G401 (cell line): Measurements from ENCODE around the gene SLC2A4RG. TPM values are rescaled to one million over a fixed set of nuclear protein-coding genes. Genes with fewer than 3 reads are reported as not detected.
A peak's percentile ranks its signal among the peaks of the same experiment; 100 is the strongest.

ENCODE experiments used
- DNase-seq: peaks from one replicate; pipeline ENCODE4 v3.0.0-alpha.2; 2015; ENCODE audit warnings: low spot score
- in situ Hi-C: cut with HindIII; loops from 2 replicates; pipeline ENCODE4 v1.10.0; 2016; ENCODE audit warnings: low sequenced_read_pairs, mixed read lengths
- total RNA-seq: library from RNA; depleted of rRNA; stranded (reverse); fragments of >200 nt; shearing (Covaris generic); gene quantifications from 2 replicates; pipeline ENCODE4 v1.2.3, GENCODE V29; 2014

The SLC2A4RG gene
- total RNA-seq, 1 experiment from 2014 or later = 71.8 TPM

GRCh38 chr20:63736893-63737694 is 2.5 kb upstream of the SLC2A4RG start:
- no peak for DNase-seq
- in situ Hi-C loops = no loop called here

GRCh38 chr20:63737695-63737944 is 2.0 kb upstream of the SLC2A4RG start:
- in situ Hi-C loops = no loop called here
- DNase-seq = no peak

DNA sequence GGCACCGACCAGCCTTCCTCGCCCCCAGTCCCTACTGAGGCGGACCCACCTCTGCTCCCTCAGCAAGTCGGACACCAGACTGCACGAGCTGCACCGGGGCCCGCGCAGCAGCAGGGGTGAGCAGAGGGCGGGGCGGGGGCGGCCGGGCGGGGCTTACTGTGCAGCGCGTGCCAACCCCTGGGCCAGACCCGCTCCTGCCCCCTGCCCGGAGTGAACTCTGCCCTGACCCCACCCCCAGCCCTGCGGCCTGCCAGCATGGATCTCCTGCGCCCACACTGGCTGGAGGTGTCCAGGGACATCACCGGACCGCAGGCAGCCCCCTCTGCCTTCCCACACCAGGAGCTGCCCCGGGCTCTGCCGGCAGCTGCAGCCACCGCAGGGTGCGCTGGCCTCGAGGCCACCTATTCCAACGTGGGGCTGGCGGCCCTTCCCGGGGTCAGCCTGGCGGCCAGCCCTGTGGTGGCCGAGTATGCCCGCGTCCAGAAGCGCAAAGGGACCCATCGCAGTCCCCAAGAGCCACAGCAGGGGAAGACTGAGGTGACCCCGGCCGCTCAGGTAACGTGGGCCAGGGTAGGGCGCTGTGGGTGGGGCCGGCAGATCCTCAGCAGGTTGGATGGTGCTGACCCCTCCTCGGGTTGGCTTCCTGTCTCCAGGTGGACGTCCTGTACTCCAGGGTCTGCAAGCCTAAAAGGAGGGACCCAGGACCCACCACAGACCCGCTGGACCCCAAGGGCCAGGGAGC is 1.5 kb upstream of the SLC2A4RG start:
- in situ Hi-C loops = no loop called here
- DNase-seq = no peak

DNA sequence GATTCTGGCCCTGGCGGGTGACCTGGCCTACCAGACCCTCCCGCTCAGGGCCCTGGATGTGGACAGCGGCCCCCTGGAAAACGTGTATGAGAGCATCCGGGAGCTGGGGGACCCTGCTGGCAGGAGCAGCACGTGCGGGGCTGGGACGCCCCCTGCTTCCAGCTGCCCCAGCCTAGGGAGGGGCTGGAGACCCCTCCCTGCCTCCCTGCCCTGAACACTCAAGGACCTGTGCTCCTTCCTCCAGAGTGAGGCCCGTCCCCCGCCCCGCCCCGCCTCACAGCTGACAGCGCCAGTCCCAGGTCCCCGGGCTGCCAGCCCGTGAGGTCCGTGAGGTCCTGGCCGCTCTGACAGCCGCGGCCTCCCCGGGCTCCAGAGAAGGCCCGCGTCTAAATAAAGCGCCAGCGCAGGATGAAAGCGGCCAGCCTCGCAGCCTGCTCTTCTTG is 868 bp upstream of the SLC2A4RG start:
- DNase-seq = peak; percentile 68
- in situ Hi-C loops = no loop called here

- in situ Hi-C loops = no loop called here
- no peak for DNase-seq
These were observed 572 bp downstream of the SLC2A4RG start for GRCh38 chr20:63740070-63740626.

DNA sequence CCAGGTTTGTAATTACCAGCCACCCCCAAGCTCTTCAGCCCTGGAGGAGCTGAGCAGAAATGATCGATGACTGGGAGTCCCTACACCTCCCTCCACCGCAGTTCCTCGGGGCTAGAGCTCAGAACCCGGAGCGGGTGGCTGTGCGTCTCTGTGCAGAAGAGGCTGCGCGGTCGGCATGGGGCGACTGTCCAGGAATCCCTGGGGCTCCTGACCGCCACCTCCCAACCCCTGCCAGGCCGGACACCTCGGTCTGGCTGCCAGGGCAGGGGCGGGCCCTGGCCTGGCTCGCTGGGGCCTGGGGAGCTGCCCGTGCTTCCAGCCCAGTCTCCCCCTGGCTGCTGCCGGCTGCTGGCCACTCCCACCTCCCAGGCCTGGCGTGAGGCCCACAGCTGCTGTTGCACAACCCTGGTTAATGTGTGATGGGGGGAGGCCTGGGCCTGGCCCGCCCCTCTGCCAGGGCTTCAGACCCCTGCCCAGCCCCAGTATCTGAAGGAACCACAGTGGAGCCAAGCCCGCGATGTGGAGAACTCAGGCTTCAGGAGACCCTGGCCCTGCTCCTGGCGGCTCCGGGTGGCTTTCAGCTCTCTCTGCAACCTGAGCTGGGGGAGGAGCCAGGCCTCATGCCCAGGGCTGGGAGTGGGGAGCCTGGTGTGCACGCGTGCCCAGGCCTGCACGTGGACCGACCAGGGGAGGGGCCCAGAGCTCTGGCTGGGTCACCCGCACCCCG is 1.2 kb downstream of the SLC2A4RG start:
- in situ Hi-C loops = no loop called here
- DNase-seq = peak; percentile 66

GRCh38 chr20:63741354-63741675 is 1.7 kb downstream of the SLC2A4RG start:
- in situ Hi-C loops = no loop called here
- DNase-seq = no peak

GRCh38 chr20:63741676-63742380 is 2.3 kb downstream of the SLC2A4RG start:
- no peak for DNase-seq
- in situ Hi-C loops = no loop called here

DNA sequence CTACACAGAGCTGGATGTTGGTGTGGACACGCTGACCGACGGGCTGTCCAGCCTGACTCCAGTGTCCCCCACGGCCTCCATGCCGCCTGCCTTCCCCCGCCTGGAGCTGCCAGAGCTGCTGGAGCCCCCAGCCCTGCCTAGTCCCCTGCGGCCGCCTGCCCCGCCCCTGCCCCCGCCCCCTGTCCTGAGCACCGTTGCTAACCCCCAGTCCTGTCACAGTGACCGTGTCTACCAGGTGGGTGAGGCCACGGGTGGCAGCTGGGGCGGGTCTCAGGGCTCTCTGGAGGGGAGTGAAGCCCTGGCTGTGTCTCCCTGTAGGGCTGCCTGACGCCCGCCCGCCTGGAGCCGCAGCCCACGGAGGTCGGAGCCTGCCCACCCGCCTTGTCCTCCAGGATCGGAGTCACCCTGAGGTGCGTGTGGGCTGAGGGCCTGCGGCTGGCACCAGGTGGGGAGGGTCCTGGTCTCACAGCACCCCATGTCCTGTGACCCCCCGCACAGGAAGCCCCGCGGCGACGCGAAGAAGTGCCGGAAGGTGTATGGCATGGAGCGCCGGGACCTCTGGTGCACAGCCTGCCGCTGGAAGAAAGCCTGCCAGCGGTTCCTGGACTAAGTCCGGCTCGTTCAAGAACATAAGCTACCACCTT is 2.9 kb downstream of the SLC2A4RG start:
- in situ Hi-C loops = no loop called here
- DNase-seq = no peak

GRCh38 chr20:63743210-63743970 is 3.8 kb downstream of the SLC2A4RG start:
- in situ Hi-C loops = no loop called here
- DNase-seq = no peak

DNA sequence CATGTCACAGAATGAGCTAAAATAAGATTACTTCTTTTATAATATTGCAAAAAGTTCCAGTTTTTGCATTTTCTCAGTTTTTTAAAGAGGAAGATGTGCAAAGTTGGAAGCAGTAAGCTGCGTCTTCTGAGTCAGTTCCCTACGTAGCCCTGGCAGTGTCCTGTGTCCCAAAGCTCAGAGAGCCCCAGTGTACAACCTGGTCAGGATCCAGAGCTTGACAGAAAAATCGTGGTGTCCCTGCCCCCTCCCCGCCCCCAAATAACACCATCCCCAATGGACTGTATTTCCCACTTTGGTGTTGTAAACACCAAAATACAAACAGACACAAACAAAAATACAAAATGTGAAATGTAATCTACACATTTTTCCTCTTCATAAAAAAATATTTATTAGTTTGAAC is 4.6 kb downstream of the SLC2A4RG start:
- in situ Hi-C loops = no loop called here
- DNase-seq = no peak

GRCh38 chr20:63744574-63745423 is 5.2 kb downstream of the SLC2A4RG start:
- in situ Hi-C loops = no loop called here
- no peak for DNase-seq

GRCh38 chr20:63745424-63745805 is 5.8 kb downstream of the SLC2A4RG start:
- in situ Hi-C loops = no loop called here
- DNase-seq = no peak

- in situ Hi-C loops = no loop called here
These were observed 6.6 kb downstream of the SLC2A4RG start for GRCh38 chr20:63745961-63746731.

GRCh38 chr20:63746751-63747315 is 7.3 kb downstream of the SLC2A4RG start:
- DNase-seq = no peak
- in situ Hi-C loops = no loop called here

More at GRCh38 chr20:63745961-63746731, 6.6 kb downstream of the SLC2A4RG start:
- no peak for DNase-seq

DNA sequence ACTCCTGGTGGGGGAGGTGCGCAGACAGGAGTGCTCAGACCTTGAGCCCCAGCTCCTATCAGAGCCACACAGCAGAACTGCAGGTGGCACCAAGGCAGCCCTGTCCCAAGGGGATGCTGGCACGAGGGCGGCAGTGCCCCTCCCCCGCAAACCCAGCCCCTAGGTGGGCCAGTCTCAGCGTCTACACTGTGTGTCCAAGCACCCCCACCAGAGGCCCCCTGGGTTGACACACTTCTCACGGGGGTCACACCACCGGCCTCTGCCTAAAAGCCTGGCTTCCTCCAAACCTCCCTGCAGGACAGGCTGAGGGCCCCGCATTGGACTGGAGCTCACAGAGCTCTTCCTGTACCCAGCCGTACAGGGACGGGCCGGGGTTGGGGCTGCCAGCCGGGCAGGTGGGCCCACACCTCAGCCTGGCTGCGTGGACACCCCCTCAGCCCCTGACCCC is 8.1 kb downstream of the SLC2A4RG start:
- no peak for DNase-seq
- in situ Hi-C loops = no loop called here
